Memory B cell (primary cell): ENCODE results near the gene PSD2.
"Not testable (repeated sequence)": the region's sequence is repeated elsewhere in the genome, so short reads cannot be mapped to it uniquely, and the experiment has no call there.

ENCODE experiments used
- ATAC-seq: fragments of 150-1000 bp; cut with Tn5 transposase; 2 replicates; pipeline ENCODE4 v1.10.0; 2021; ENCODE audit warnings: low read depth, mild to moderate bottlenecking, moderate library complexity
- DNase-seq, 2 donors: peaks; one replicate each; pipeline ENCODE4 v3.0.0; 2022; ENCODE audit warnings: low spot score in 2 of 2
- H3K27ac Mint-ChIP-seq: one replicate; pipeline ENCODE4 v1.8.0; 2022; ENCODE audit warnings: mild to moderate bottlenecking, moderate library complexity, mixed read lengths
- H3K27me3 Mint-ChIP-seq: one replicate; pipeline ENCODE4 v1.8.0; 2022; ENCODE audit warnings: mixed read lengths
- H3K36me3 Mint-ChIP-seq: one replicate; pipeline ENCODE4 v1.8.0; 2022; ENCODE audit warnings: mild to moderate bottlenecking, mixed read lengths
- H3K4me1 Mint-ChIP-seq: one replicate; pipeline ENCODE4 v1.8.0; 2022; ENCODE audit warnings: mixed read lengths
- H3K4me3 Mint-ChIP-seq: one replicate; pipeline ENCODE4 v1.8.0; 2022; ENCODE audit warnings: mild to moderate bottlenecking, moderate library complexity, mixed read lengths
- H3K9me3 Mint-ChIP-seq: one replicate; pipeline ENCODE4 v1.8.0; 2022; ENCODE audit warnings: mixed read lengths

The PSD2 gene

DNA sequence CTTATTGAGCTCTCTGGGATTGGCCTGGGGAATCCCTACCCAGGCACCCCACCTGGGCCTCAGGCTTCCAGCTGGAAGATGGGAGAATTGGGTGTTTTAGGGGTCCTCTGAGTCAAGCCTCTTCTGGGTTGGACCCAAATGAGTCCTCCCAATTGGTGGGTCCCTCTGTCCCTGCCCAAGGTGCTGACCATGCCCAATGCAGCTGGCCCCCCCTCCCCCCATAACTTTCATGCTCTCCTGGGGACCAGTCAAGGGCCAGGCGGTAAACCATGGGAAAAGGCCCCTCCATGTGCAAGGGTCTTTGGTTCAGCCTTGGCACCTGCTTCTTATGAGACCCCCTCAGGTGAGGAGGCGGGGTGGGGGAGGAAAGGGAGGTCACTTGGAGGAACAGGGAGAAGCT, 3.4 kb upstream of the PSD2 start:
- H3K4me3 Mint-ChIP-seq = no peak overlapping the region
- no peaks in the 10 kb centered on the region for H3K36me3 Mint-ChIP-seq
- H3K4me1 Mint-ChIP-seq = peaks cover 5% of the 10 kb centered on the region
- H3K9me3 Mint-ChIP-seq = no peaks in the 10 kb centered on the region
- ATAC-seq = no peak
- H3K27ac Mint-ChIP-seq = no peak overlapping the region
- H3K27me3 Mint-ChIP-seq = peaks cover 16% of the 10 kb centered on the region
- DNase-seq = no peak

DNA sequence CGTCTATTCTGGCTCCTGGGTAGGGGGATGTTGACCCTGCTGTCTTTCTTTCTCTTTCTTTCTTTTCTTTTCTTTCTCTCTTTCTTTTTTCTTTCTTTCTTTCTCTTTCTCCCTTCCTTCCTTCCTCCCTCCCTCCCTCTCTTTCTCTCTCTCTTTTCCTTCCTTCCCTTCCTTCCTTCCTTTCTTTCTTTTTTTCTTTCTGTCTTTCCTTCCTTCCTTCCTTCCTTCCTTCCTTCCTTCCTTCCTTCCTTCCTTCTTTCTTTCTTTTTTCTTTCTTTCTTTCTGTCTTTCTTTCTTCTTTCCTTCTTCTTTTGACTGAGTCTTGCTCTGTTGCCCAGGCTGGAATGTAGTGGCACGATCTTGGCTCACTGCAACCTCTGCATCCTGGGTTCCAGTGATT, 3.0 kb upstream of the PSD2 start:
- H3K4me1 Mint-ChIP-seq, H3K36me3 Mint-ChIP-seq, H3K4me3 Mint-ChIP-seq, H3K27ac Mint-ChIP-seq, ATAC-seq, H3K9me3 Mint-ChIP-seq, DNase-seq: not testable (repeated sequence)
- peaks cover 16% of the 10 kb centered on the region for H3K27me3 Mint-ChIP-seq

DNA sequence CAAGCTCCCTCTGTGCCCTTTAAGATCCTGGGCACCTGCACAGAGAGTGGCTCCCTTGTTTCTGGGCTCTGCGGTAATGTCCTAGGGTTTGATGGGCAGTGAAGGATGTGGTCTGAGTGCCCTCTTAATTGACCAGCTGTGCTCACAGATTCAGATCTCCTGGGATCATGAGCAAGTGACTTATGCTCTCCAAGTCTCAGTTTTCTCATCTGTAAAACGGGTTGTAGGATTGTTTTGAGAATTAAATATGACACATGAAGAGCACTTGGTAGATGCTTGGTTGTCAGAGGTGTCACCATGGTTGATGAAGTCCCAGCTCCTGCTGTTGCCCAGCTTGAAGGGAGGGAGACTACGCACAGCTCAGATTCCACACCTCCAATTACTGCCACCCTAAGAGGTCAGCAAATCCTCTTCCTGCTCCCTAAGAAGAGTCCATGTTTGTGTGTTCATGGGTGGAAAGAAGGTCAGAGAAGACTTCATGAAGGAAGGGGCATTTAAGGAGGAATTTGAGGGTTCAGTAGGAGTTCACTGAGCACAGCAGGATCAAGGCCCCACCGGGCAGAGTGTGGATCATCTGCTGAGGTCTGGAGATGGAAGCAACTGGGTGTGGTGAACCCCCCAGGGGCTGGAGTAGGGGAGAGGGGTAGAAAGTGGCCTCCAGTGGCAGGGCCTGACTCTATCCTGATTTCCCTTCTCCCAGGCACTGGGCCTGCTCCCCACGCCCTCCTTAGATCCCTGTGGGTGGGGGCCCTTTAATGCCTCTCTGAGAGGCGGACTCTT, 1.4 kb upstream of the PSD2 start:
- Mint-ChIP-seq H3K27me3 (peaks cover 20% of the 10 kb centered on the region), H3K4me3 (peak overlapping the region; percentile 21), H3K27ac (no peak overlapping the region), H3K9me3 (no peaks in the 10 kb centered on the region), H3K4me1 (peaks cover 5% of the 10 kb centered on the region), H3K36me3 (no peaks in the 10 kb centered on the region)
- no peak for ATAC-seq
- DNase-seq = no peak

GRCh38 chr5:139796061-139796806, 626 bp downstream of the PSD2 start:
- ATAC-seq = peak; percentile 17
- H3K9me3 Mint-ChIP-seq = no peaks in the 10 kb centered on the region
- H3K4me3 Mint-ChIP-seq = peak overlapping the region; percentile 27
- H3K27me3 Mint-ChIP-seq = peaks cover 27% of the 10 kb centered on the region
- H3K36me3 Mint-ChIP-seq = no peaks in the 10 kb centered on the region
- peak in 1 of 2 donors; percentile 30 for DNase-seq
- H3K4me1 Mint-ChIP-seq = peaks cover 2% of the 10 kb centered on the region
- no peak overlapping the region for H3K27ac Mint-ChIP-seq

DNA sequence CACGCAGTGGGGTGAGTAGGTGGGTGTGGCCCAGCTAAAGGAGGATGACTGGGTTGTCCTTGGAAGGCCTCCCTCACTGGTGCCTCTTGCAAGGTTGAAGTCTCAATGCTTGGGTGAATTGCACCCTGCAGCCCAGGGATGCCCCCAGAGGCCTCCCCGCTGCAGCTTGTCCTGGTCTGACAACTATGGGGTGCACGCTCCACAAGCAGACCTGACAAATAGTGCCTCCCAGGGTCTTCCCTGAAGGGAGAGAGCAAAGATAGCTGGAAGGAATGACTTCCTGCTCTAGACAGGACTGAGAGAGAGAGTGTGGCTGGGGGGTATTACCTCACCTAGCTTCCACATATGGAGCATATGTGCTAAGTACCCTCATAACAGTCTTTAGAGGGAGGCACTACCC, 1.7 kb downstream of the PSD2 start:
- H3K4me3 Mint-ChIP-seq = no peak overlapping the region
- ATAC-seq (no peak), DNase-seq (no peak)
- peaks cover 2% of the 10 kb centered on the region for H3K36me3 Mint-ChIP-seq
- H3K4me1 Mint-ChIP-seq = peaks cover 2% of the 10 kb centered on the region
- no peak overlapping the region for H3K27ac Mint-ChIP-seq
- no peaks in the 10 kb centered on the region for H3K9me3 Mint-ChIP-seq
- H3K27me3 Mint-ChIP-seq = peaks cover 33% of the 10 kb centered on the region

DNA sequence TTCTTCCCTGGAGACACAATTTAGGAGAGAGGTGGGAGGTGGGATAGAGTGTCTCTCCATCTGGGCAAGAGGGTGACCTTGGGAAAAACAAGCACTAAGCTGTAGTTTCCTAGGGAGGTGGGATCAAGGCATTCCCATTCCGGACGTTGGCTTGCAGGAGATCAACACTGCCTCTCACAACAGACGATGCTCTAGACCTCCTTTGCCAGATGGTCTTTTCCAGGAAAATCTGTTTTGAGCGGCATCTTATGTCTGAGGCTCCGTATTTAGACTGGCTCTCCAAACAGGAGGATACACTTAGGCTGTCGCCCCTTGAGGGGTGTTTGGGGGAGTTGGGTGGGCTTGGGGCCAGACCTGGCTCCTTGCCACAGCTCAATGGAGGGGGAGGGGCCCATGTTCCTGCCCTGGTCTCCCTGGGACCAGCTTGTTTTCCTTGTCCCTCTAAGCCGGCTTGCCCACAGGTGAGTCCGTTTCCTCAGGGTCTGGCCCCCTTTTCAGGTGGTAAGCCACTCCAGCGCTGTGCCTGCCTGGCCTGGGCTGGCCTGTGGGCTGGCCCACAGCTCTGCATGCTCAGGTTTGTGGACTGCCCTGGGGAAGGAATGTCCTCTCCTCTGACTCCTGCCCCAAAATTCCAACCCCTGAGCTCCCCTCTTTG, 2.4 kb downstream of the PSD2 start:
- H3K9me3 Mint-ChIP-seq = no peaks in the 10 kb centered on the region
- H3K27me3 Mint-ChIP-seq = peaks cover 31% of the 10 kb centered on the region
- H3K4me1 Mint-ChIP-seq = peaks cover 2% of the 10 kb centered on the region
- no peak overlapping the region for H3K27ac Mint-ChIP-seq
- peaks cover 2% of the 10 kb centered on the region for H3K36me3 Mint-ChIP-seq
- ATAC-seq (no peak), DNase-seq (no peak)
- H3K4me3 Mint-ChIP-seq = no peak overlapping the region

- Mint-ChIP-seq H3K27ac (no peak overlapping the region), H3K9me3 (no peaks in the 10 kb centered on the region), H3K4me3 (no peak overlapping the region), H3K36me3 (peaks cover 2% of the 10 kb centered on the region), H3K4me1 (peaks cover 2% of the 10 kb centered on the region), H3K27me3 (peaks cover 31% of the 10 kb centered on the region)
- no peak for ATAC-seq
- DNase-seq = no peak
These were observed 3.3 kb downstream of the PSD2 start for GRCh38 chr5:139798883-139799282.

DNA sequence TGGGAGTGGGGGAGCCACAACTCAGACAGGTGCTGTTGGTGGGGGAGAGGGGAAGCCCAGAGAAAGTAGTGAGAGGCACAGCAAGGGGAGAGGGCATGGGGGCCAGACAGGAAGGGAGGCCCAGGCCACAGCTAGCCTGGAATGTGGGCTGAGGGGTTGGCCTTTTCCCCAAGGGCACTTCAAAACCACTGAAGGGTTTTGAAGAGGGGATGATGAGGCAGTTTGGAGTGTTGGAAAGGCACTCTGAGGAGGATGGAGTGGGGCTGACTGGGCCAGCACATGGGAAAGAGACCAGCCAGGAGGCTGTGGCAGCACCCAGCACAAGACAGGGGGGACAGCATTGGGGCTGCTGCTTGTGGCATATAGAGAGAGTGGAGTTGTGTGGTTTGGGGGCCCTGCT, 3.8 kb downstream of the PSD2 start:
- ATAC-seq = no peak
- H3K27ac Mint-ChIP-seq = no peak overlapping the region
- H3K27me3 Mint-ChIP-seq = peaks cover 29% of the 10 kb centered on the region

DNA sequence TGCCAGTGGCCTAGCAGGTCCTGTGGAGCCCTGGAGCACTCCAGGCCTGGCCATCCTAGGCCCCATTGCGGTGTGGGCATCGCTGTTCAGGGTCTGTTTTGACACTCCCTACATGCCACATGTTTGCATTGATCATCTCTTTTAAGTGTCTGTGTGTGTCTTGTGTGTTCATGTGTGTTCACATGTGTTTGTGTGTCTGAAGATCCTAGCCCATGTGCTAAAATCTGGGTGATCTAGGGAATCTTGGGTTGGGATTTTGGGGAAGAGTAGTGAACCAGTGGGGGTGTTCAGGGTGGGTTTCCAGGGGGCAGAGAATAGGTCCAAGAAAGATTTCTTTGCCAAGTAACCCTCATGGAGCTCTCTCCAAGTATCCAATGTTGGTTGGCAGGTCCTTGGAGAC, 8.4 kb downstream of the PSD2 start:
- Mint-ChIP-seq H3K27me3 (peaks cover 36% of the 10 kb centered on the region), H3K9me3 (no peaks in the 10 kb centered on the region), H3K4me3 (no peak overlapping the region)

More for the DNA sequence above, 3.8 kb downstream of the PSD2 start:
- H3K36me3 Mint-ChIP-seq = peaks cover 2% of the 10 kb centered on the region
- H3K4me3 Mint-ChIP-seq = no peak overlapping the region
- H3K9me3 Mint-ChIP-seq = no peaks in the 10 kb centered on the region
- DNase-seq = no peak
- peaks cover 2% of the 10 kb centered on the region for H3K4me1 Mint-ChIP-seq

DNA sequence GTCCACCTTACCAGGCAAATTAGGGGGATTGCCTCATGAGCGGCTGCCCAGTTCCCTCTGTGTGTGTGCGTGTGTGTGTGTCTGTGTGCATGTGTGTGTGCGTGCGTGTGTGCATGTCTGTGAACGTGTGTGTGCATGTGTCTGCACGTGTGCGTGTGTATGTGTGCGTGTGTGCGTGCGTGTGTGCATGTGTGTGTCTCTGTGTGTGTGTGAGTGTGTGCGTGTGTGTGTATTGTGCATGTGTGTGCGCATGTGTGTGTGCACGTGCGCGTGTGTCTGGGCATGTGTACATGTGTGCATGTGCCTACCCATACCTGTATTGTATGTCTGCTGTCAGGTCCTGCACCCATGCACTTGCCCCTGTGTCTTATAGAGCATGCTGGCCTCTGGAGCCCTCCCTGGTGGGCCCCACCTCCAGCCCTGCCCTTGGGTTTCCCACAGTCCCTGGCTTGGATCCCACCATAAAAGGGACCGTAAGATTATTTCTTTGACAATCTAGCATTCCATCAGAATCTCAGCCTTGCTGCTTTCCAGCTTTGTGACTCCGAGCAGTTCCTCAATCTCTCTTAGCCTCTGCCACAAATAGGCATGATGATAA, 9.3 kb downstream of the PSD2 start:
- Mint-ChIP-seq H3K9me3 (no peaks in the 10 kb centered on the region), H3K27me3 (peaks cover 30% of the 10 kb centered on the region), H3K36me3 (peaks cover 2% of the 10 kb centered on the region), H3K27ac (no peak overlapping the region), H3K4me3 (no peak overlapping the region), H3K4me1 (no peaks in the 10 kb centered on the region)
- ATAC-seq (no peak), DNase-seq (no peak)

More for the DNA sequence above, 8.4 kb downstream of the PSD2 start:
- DNase-seq (no peak), ATAC-seq (no peak)
- H3K36me3 Mint-ChIP-seq = peaks cover 2% of the 10 kb centered on the region
- no peaks in the 10 kb centered on the region for H3K4me1 Mint-ChIP-seq
- H3K27ac Mint-ChIP-seq = no peak overlapping the region

DNA sequence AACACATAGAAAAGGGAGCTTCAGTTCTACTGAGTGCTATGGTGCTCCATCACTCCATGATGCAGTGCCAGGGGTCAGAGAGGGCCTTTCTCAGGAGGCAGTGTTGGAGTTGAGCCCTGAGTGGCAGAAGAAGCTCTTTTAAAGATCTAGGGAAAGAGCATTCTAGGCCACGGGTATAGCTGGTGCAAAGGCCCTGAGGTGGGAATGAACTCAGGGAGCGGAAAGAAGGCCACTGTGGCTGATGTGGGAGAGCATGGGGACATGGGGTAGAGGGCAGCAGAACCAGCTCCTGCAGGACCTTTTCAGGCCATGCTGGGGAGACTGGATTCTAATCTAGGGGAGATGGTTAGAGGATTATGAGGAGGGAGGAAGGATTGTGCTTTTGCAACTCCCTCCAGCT, 9.9 kb downstream of the PSD2 start:
- Mint-ChIP-seq H3K36me3 (peaks cover 2% of the 10 kb centered on the region), H3K9me3 (no peaks in the 10 kb centered on the region), H3K27ac (no peak overlapping the region), H3K4me1 (no peaks in the 10 kb centered on the region), H3K4me3 (no peak overlapping the region), H3K27me3 (peaks cover 34% of the 10 kb centered on the region)
- ATAC-seq (no peak), DNase-seq (no peak)

DNA sequence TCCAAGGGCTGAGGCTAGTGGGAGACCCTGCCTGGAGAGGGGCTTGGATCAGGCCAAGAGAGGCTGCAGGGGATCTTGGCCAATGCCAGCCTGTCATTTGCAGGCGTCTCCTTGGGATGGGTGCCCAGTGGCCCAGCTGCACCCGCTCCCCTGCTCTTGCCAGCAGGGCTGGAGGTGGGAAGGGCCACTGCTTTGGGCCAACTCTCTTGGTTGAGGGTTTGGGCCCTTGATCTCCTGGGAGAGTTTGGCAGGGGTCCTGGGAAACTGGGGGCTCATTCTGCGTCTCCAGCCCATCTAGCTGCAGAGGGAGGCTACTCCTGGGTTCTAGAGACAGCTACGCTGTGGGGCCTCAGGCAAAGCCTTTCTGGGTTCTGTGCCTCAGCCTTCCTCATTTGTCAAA, 10.5 kb downstream of the PSD2 start:
- H3K9me3 Mint-ChIP-seq = no peaks in the 10 kb centered on the region
- no peak overlapping the region for H3K4me3 Mint-ChIP-seq
- peaks cover 36% of the 10 kb centered on the region for H3K27me3 Mint-ChIP-seq

GRCh38 chr5:139806726-139807646, 11.4 kb downstream of the PSD2 start:
- ATAC-seq (no peak), DNase-seq (no peak)
- no peaks in the 10 kb centered on the region for H3K4me1 Mint-ChIP-seq
- H3K27ac Mint-ChIP-seq = no peak overlapping the region
- H3K36me3 Mint-ChIP-seq = no peaks in the 10 kb centered on the region
- H3K4me3 Mint-ChIP-seq = no peak overlapping the region
- peaks cover 30% of the 10 kb centered on the region for H3K27me3 Mint-ChIP-seq
- no peaks in the 10 kb centered on the region for H3K9me3 Mint-ChIP-seq

More for the DNA sequence above, 10.5 kb downstream of the PSD2 start:
- ATAC-seq (no peak), DNase-seq (no peak)
- Mint-ChIP-seq H3K36me3 (peaks cover 2% of the 10 kb centered on the region), H3K4me1 (no peaks in the 10 kb centered on the region), H3K27ac (no peak overlapping the region)
